Measurements from ENCODE around the gene C6orf89. TPM values are rescaled to one million over a fixed set of nuclear protein-coding genes. Genes with fewer than 3 reads are reported as not detected.
A peak's percentile ranks its signal among the peaks of the same experiment; 100 is the strongest.

Gene C6orf89
- 24.6 and 27.8 TPM in 2 replicates for polyA plus RNA-seq
- 36.3 and 39.9 TPM in 2 replicates for polyA minus RNA-seq

- Histone ChIP-seq H3K27me3 (ENCODE audit: insufficient read depth, low read depth, low read length) (no peaks in the 10 kb centered on the region), H3K4me3 (ENCODE audit: low read length) (peak within 1 kb of the TSS; percentile 92)
These were observed at the start of gene C6orf89 for GRCh38 chr6:36885461-36886401. TSS of gene C6orf89 (plus strand) at chr6:36885952. CDS start at chr6:36899445, 13,493 bp downstream.

More at GRCh38 chr6:36885461-36886401, at the start of gene C6orf89:
- Histone ChIP-seq H4K20me1 (ENCODE audit: insufficient read depth) (no peaks in the 10 kb centered on the region), H3K79me2 (replicated peaks; ENCODE audit: insufficient read depth, low read length) (peaks cover 10% of the 10 kb centered on the region), H3K9ac (ENCODE audit: low read length) (peak within 1 kb of the TSS; percentile 82), H3K27ac (ENCODE audit: low read length) (peak within 1 kb of the TSS; percentile 77), H2AFZ (ENCODE audit: low read depth, low read length) (peak within 1 kb of the TSS; percentile 99), H3K4me2 (ENCODE audit: low read length) (peak within 1 kb of the TSS; percentile 94), H3K9me2 (ENCODE audit: insufficient read depth, low read length) (no peaks in the 10 kb centered on the region), H3F3A (ENCODE audit: insufficient read depth, low read length, poor library complexity, severe bottlenecking) (peaks cover 3% of the 10 kb centered on the region), H3K36me3 (ENCODE audit: insufficient read depth, low read length) (no peaks in the 10 kb centered on the region), H3K9me3 (ENCODE audit: low read length) (no peaks in the 10 kb centered on the region)
- peak; percentile 80 for TF ChIP-seq EP300 (conservative IDR thresholded peaks at IDR 0.05; ENCODE audit: poor library complexity, severe bottlenecking)
- TF ChIP-seq MXI1 (conservative IDR thresholded peaks at IDR 0.05; ENCODE audit: poor library complexity, severe bottlenecking): peak; percentile 89
- TF ChIP-seq EZH2 (IDR thresholded peaks at IDR 0.05; ENCODE audit: borderline replicate concordance, insufficient read depth, low read length, poor library complexity, severe bottlenecking): no peak
- TF ChIP-seq SMC3 (conservative IDR thresholded peaks at IDR 0.05; ENCODE audit: poor library complexity): peak; percentile 98
- TF ChIP-seq REST (IDR thresholded peaks at IDR 0.05; ENCODE audit: borderline replicate concordance): peak; percentile 16
- peak; percentile 82 for TF ChIP-seq RAD21 (conservative IDR thresholded peaks at IDR 0.05)
- TF ChIP-seq CTCF (IDR thresholded peaks at IDR 0.05; ENCODE audit: poor library complexity, severe bottlenecking): peak; percentile 99
- peak; percentile 86 for TF ChIP-seq POLR2AphosphoS5 (IDR thresholded peaks at IDR 0.05)
- no peak for TF ChIP-seq TAF1 (IDR thresholded peaks at IDR 0.05; ENCODE audit: low read depth)

Data from neural cell (in vitro differentiated cells).